H1 (cell line): ENCODE results near the gene RWDD1. TPM values are rescaled to one million over a fixed set of nuclear protein-coding genes. Genes with fewer than 3 reads are reported as not detected.

Experiments
- CTCF ChIA-PET: fragments of 300-600 bp; sonication (Branson Sonifier 250); formaldehyde crosslinking; loops from one replicate; lab custom pipeline; 2021; ENCODE audit not compliant: partially characterized antibody; lab: Charles Lee
- POLR2A ChIA-PET: fragments of 300-600 bp; sonication (Branson Sonifier 250); formaldehyde crosslinking; loops from one replicate; lab custom pipeline; 2021; ENCODE audit warnings: inconsistent platforms; ENCODE audit not compliant: partially characterized antibody; lab: Charles Lee
- DNase-seq, 2 experiments: peaks; one replicate each; pipeline versions ENCODE4 v3.0.0 to v3.0.0-alpha.2; 2010 to 2022; ENCODE audit warnings: low spot score in 2 of 2, low read depth in 1 of 2, mixed read lengths in 1 of 2
- FAIRE-seq: peaks from 2 replicates; lab custom pipeline; 2011; peaks lifted over from hg19 to GRCh38; lab: Jason Lieb, UNC
- H2AFZ ChIP-seq: 2 replicates; pipeline ENCODE4 v1.8.1; 2012; ENCODE audit warnings: low read length, inconsistent platforms
- H2AK5ac ChIP-seq: 2 replicates; pipeline ENCODE4 v1.6.1; 2013; ENCODE audit warnings: low read depth, low read length
- H2BK120ac ChIP-seq: replicated peaks from 2 replicates; pipeline ENCODE3; 2013; ENCODE audit warnings: low read depth, low read length, inconsistent platforms
- H2BK12ac ChIP-seq: 2 replicates; pipeline ENCODE4 v1.6.1; 2013; ENCODE audit warnings: low read depth, low read length
- H2BK15ac ChIP-seq: 2 replicates; pipeline ENCODE4 v1.6.1; 2013; ENCODE audit warnings: low read length
- H2BK20ac ChIP-seq: 2 replicates; pipeline ENCODE4 v1.6.1; 2013; ENCODE audit warnings: low read length
- H2BK5ac ChIP-seq: 2 replicates; pipeline ENCODE4 v1.6.1; 2013; ENCODE audit warnings: low read depth, low read length
- H3K14ac ChIP-seq: 2 replicates; pipeline ENCODE4 v1.6.1; 2013; ENCODE audit warnings: inconsistent platforms; ENCODE audit not compliant: insufficient read length
- H3K18ac ChIP-seq: 2 replicates; pipeline ENCODE4 v1.6.1; 2013; ENCODE audit warnings: low read length; ENCODE audit errors: extremely low read depth
- H3K23ac ChIP-seq: 2 replicates; pipeline ENCODE4 v1.6.1; 2013; ENCODE audit warnings: inconsistent platforms; ENCODE audit not compliant: insufficient read length
- H3K23me2 ChIP-seq: 2 replicates; pipeline ENCODE4 v1.6.1; 2013; ENCODE audit warnings: low read depth, low read length
- H3K27ac ChIP-seq: 2 replicates; pipeline ENCODE4 v1.6.1; 2011; ENCODE audit warnings: low read depth, low read length, inconsistent platforms
- H3K27me3 ChIP-seq, 4 experiments: replicated peaks in 1 of 4; 1 replicate in 1 of 4; 2 replicates in 3 of 4; pipeline versions ENCODE4 v1.6.1 to v1.8.1; 2011 to 2013; ENCODE audit warnings: low read length in 3 of 4, mild to moderate bottlenecking in 3 of 4, inconsistent platforms in 2 of 4, mixed read lengths in 2 of 4, moderate library complexity in 1 of 4; ENCODE audit not compliant: control insufficient read depth in 3 of 4, insufficient read depth in 3 of 4; ENCODE audit errors: extremely low read depth in 1 of 4
- H3K36me3 ChIP-seq, 4 experiments: 2 replicates each; pipeline versions ENCODE4 v1.6.1 to v1.8.1; 2011 to 2013; ENCODE audit warnings: mild to moderate bottlenecking in 4 of 4, low read length in 3 of 4, moderate library complexity in 2 of 4, control low read depth in 1 of 4, inconsistent platforms in 1 of 4; ENCODE audit not compliant: insufficient read depth in 4 of 4, control insufficient read depth in 2 of 4
- H3K4ac ChIP-seq: replicated peaks from 2 replicates; pipeline ENCODE3; 2013; ENCODE audit warnings: low read length, low read depth, mixed read lengths, inconsistent platforms; ENCODE audit not compliant: insufficient read length
- H3K4me1 ChIP-seq, 4 experiments: replicated peaks in 1 of 4; 1 replicate in 1 of 4; 2 replicates in 3 of 4; pipeline versions ENCODE4 v1.6.1 to v1.8.1; 2011 to 2013; ENCODE audit warnings: low read length in 3 of 4, inconsistent platforms in 2 of 4, mixed read lengths in 1 of 4; ENCODE audit not compliant: insufficient read depth in 4 of 4, control insufficient read depth in 3 of 4
- H3K4me2 ChIP-seq, 2 experiments: 2 replicates each; pipeline versions ENCODE4 v1.6.1 to v1.8.1; 2011 to 2013; ENCODE audit warnings: low read depth in 2 of 2, low read length in 2 of 2, control low read depth in 1 of 2, inconsistent platforms in 1 of 2, mild to moderate bottlenecking in 1 of 2; ENCODE audit not compliant: insufficient read depth in 1 of 2
- H3K4me3 ChIP-seq, 4 experiments: fragments of 200-600, 300-600 bp in 1 of 4; sonication (generic), shearing (Covaris generic), sonication (Bioruptor Twin) in 1 of 4; 2 replicates each; pipeline versions ENCODE4 v1.5.1 to v1.8.1; 2011 to 2016; ENCODE audit warnings: low read length in 4 of 4, low read depth in 3 of 4, control low read depth in 2 of 4, inconsistent platforms in 2 of 4, mild to moderate bottlenecking in 2 of 4, mixed read lengths in 1 of 4, moderate library complexity in 1 of 4; ENCODE audit not compliant: insufficient read depth in 2 of 4; ENCODE audit errors: extremely low read depth in 1 of 4
- H3K56ac ChIP-seq: replicated peaks from 2 replicates; pipeline ENCODE3; 2013; ENCODE audit warnings: low read depth, mild to moderate bottlenecking, mixed read lengths, low read length, inconsistent platforms; ENCODE audit not compliant: insufficient read length
- H3K79me1 ChIP-seq: 2 replicates; pipeline ENCODE4 v1.6.1; 2013; ENCODE audit warnings: low read depth, low read length, control low read depth
- H3K79me2 ChIP-seq, 2 experiments: 2 replicates each; pipeline versions ENCODE4 v1.6.1 to v1.8.1; 2012 to 2013; ENCODE audit warnings: low read length in 2 of 2, mild to moderate bottlenecking in 2 of 2, inconsistent platforms in 1 of 2; ENCODE audit not compliant: insufficient read depth in 2 of 2, control insufficient read depth in 1 of 2
- H3K9ac ChIP-seq, 4 experiments: replicated peaks in 1 of 4; 1 replicate in 1 of 4; 2 replicates in 3 of 4; pipeline versions ENCODE4 v1.6.1 to v1.8.1; 2011 to 2013; ENCODE audit warnings: low read depth in 3 of 4, low read length in 3 of 4, control low read depth in 2 of 4, mild to moderate bottlenecking in 2 of 4, moderate library complexity in 2 of 4, inconsistent platforms in 1 of 4; ENCODE audit errors: extremely low read depth in 1 of 4
- H3K9me3 ChIP-seq, 2 experiments: 2 replicates each; pipeline versions ENCODE4 v1.6.1 to v1.8.1; 2012 to 2013; ENCODE audit warnings: mild to moderate bottlenecking in 2 of 2, moderate library complexity in 2 of 2, control low read depth in 1 of 2, inconsistent platforms in 1 of 2, low read depth in 1 of 2, low read length in 1 of 2, mixed read lengths in 1 of 2; ENCODE audit not compliant: insufficient read depth in 2 of 2
- H4K20me1 ChIP-seq, 2 experiments: replicated peaks in 1 of 2; 2 replicates each; pipeline versions ENCODE3 to v1.8.1; 2011 to 2013; ENCODE audit warnings: inconsistent platforms in 2 of 2, low read length in 2 of 2, mild to moderate bottlenecking in 1 of 2; ENCODE audit not compliant: insufficient read depth in 2 of 2, control insufficient read depth in 1 of 2
- H4K5ac ChIP-seq: 2 replicates; pipeline ENCODE4 v1.6.1; 2013; ENCODE audit warnings: low read length, low read depth, mixed read lengths, inconsistent platforms; ENCODE audit not compliant: insufficient read length
- H4K8ac ChIP-seq: 2 replicates; pipeline ENCODE4 v1.8.0; 2013; ENCODE audit warnings: mild to moderate bottlenecking, moderate library complexity, low read length, inconsistent platforms; ENCODE audit not compliant: insufficient read depth; ENCODE audit errors: extremely low read depth
- H4K91ac ChIP-seq: replicated peaks from 2 replicates; pipeline ENCODE3; 2013; ENCODE audit warnings: low read length, mixed read lengths, inconsistent platforms; ENCODE audit not compliant: insufficient read length
- CBX5 ChIP-seq: fragments of 300-800, 300-1000 bp; sonication (generic); IDR thresholded peaks from 2 replicates; pipeline ENCODE4 v1.7.1; 2016; ENCODE audit warnings: antibody characterized with exemption, low read length, low read depth
- CBX8 ChIP-seq: fragments of 300-800, 300-1000 bp; sonication (generic); IDR thresholded peaks from 2 replicates; pipeline ENCODE4 v1.7.1; 2016; ENCODE audit warnings: low read depth, low read length, borderline replicate concordance
- ZNF274 ChIP-seq: IDR thresholded peaks from 2 replicates; pipeline ENCODE4 v1.7.0; 2012; ENCODE audit warnings: low read length, borderline replicate concordance; ENCODE audit errors: extremely low read depth
- WGBS, 2 experiments: shearing (Covaris generic) in 1 of 2; methylation state at CpG; one replicate each; pipeline versions ENCODE4 v1.1.6 to v1.1.7; 2013 to 2015; ENCODE audit warnings: low lambda C conversion rate in 2 of 2, mixed read lengths in 2 of 2, inconsistent platforms in 1 of 2, low coverage in 1 of 2, missing lambda C conversion rate in 1 of 2; ENCODE audit not compliant: insufficient replicate concordance in 2 of 2, insufficient coverage in 1 of 2, insufficient read length in 1 of 2; ENCODE audit errors: extremely low coverage in 1 of 2, missing lambda C conversion rate in 1 of 2; 5-methylcytosine and 5-hydroxymethylcytosine counted together
- polyA plus RNA-seq, 7 experiments: library from polyadenylated mRNA; depleted of rRNA in 3 of 7; stranded (reverse) in 5 of 7; unstranded in 2 of 7; fragments of >200 nt in 5 of 7; fragments of 200-250 nt in 2 of 7; gene quantifications; 1 replicate in 5 of 7; 2 replicates in 1 of 7; 4 replicates in 1 of 7; pipeline versions ENCODE4 v1.2.1 to v1.2.3, GENCODE V29; 2011 to 2013; ENCODE audit warnings: missing spikeins in 2 of 7, mixed read lengths in 2 of 7
- total RNA-seq: library from RNA; stranded (reverse); fragmentation: NEBNext Ultra II Directional; extraction: Animal tissue kit (Norgen Biotek cat#: 25700); gene quantifications from 2 replicates; pipeline ENCODE4 v1.2.1, GENCODE V29; 2021

Gene RWDD1
- total and polyA plus RNA-seq, 2 of the 8 experiments (the other 6 are each of a cell fraction or from before 2014, with no cell fraction given), result 19.5 to 35.2 TPM

GRCh38 chr6:116556065-116556464 lies 15.2 kb upstream of the RWDD1 start:
- Histone ChIP-seq H3K56ac (no peak overlapping the region), H2BK12ac (no peak overlapping the region), H2AFZ (no peak overlapping the region), H2BK15ac (no peak overlapping the region), H3K27ac (no peak overlapping the region), H3K79me2 (no peaks in the 10 kb centered on the region), H3K9ac (no peak overlapping the region), H4K8ac (no peak overlapping the region), H3K18ac (no peak overlapping the region), H2BK20ac (no peak overlapping the region), H4K20me1 (no peaks in the 10 kb centered on the region), H3K36me3 (no peaks in the 10 kb centered on the region), H3K23ac (no peak overlapping the region), H3K79me1 (no peaks in the 10 kb centered on the region), H4K5ac (no peak overlapping the region), H3K4me1 (no peaks in the 10 kb centered on the region), H3K27me3 (no peaks in the 10 kb centered on the region), H2AK5ac (no peak overlapping the region), H2BK120ac (no peak overlapping the region), H3K4me2 (no peak overlapping the region), H3K9me3 (no peaks in the 10 kb centered on the region), H4K91ac (no peak overlapping the region), H3K23me2 (no peaks in the 10 kb centered on the region), H2BK5ac (no peak overlapping the region), H3K4ac (no peak overlapping the region), H3K14ac (no peak overlapping the region), H3K4me3 (no peak overlapping the region)
- DNase-seq, result no peak
- WGBS, 2 experiments, result 88% methylated on average over 1 of the region's 1 CpG; no CpG with 5 or more reads in 1 of the 2 experiments
- POLR2A ChIA-PET, result interaction anchor here (1.2 kb wide), 1 partner anchor 277 kb away, joined by 3 read pairs; no protein-coding TSS in a partner anchor
- FAIRE-seq, result no peak
- CTCF ChIA-PET, result interaction anchor here (0.9 to 3.7 kb wide), 4 partner anchors 7 to 288 kb away, joined by 3 to 27 read pairs (median 12); partner anchors contain the start of gene RSPH4A
- TF ChIP-seq CBX5 (no peak), ZNF274 (no peak), CBX8 (no peak)
